GM12875 (cell line): ENCODE data around the gene EGR2.

ENCODE experiments used
- H3K4me3 ChIP-seq: one replicate; pipeline ENCODE4 v1.5.1; 2011; ENCODE audit warnings: low read depth, low read length, control low read depth
- TF ChIP-seq, protein P1 (sequence below): IDR thresholded peaks from 2 replicates; pipeline ENCODE4 v1.5.1; 2011; ENCODE audit warnings: low read depth, mild to moderate bottlenecking, control low read depth, inconsistent platforms, low read length, moderate library complexity, borderline replicate concordance; ENCODE audit not compliant: insufficient read depth

EGR2 gene

DNA sequence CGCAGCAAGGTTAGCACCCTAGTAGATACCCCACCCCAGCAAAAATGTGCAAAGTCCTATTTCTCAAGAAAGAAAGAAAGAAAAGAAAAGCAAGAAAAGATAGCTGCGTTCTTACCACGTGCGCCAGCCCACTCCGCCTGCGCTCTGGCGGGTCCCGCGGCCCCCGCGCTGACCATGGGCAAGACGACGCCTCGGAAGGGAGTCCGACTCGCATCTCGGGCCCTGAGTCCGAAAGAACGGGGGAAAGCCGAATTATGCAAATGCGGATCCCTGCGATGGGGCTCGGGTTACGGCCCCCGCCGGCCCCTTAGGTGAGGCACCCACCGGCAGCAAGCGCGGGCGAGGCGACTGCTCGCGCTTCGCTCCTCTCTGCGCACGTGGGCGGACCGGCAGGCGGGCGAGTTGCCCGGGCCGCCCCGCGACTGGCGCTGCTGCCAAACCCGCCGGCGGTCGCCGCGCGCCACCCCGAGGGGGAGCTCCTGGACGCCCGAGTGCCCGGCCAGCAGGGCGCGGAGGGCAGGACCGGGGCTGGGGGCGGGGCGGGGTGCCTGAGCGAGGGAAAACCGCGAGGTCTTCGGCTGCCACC lies 2.4 kb upstream of the EGR2 start:
- TF ChIP-seq, protein P1, sequence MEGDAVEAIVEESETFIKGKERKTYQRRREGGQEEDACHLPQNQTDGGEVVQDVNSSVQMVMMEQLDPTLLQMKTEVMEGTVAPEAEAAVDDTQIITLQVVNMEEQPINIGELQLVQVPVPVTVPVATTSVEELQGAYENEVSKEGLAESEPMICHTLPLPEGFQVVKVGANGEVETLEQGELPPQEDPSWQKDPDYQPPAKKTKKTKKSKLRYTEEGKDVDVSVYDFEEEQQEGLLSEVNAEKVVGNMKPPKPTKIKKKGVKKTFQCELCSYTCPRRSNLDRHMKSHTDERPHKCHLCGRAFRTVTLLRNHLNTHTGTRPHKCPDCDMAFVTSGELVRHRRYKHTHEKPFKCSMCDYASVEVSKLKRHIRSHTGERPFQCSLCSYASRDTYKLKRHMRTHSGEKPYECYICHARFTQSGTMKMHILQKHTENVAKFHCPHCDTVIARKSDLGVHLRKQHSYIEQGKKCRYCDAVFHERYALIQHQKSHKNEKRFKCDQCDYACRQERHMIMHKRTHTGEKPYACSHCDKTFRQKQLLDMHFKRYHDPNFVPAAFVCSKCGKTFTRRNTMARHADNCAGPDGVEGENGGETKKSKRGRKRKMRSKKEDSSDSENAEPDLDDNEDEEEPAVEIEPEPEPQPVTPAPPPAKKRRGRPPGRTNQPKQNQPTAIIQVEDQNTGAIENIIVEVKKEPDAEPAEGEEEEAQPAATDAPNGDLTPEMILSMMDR = peak; percentile 18; the same call in 1 of the 2 replicates
- H3K4me3 ChIP-seq = no peak overlapping the region

DNA sequence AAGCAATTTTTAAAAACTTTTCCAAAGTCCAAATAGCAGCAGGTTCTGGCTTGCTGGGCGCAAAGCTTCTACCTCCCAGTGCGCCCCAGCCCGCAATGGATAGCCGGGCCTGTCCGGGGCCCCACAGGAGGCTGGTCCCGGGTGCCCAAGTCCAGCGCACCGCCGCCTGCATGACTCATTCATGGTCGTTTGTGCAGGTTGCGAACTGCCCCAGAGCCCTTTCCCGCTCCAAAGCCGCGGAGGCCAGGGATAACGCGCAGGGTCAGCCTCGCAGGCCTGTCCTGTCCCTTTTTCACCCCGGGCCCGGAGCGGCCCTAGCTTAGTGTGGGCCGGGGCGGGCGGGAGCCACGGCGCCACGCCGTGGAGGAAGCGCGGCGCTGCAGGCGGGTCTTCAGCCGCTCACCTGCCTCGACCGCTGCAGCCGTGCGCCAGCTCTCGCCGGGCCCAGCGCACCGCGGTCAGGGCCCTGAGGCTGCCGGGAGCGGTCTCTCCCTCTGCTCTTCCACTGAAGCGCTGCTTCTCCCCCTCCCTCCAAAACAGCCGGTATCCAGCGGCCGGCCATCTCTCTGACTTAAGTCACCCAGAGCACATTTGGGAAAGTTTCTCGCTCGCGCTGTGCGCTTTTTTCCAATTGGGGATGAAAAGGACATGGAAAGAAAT lies 1.7 kb upstream of the EGR2 start:
- TF ChIP-seq, protein P1 = peak; percentile 97
- peak overlapping the region; percentile 72 for H3K4me3 ChIP-seq

DNA sequence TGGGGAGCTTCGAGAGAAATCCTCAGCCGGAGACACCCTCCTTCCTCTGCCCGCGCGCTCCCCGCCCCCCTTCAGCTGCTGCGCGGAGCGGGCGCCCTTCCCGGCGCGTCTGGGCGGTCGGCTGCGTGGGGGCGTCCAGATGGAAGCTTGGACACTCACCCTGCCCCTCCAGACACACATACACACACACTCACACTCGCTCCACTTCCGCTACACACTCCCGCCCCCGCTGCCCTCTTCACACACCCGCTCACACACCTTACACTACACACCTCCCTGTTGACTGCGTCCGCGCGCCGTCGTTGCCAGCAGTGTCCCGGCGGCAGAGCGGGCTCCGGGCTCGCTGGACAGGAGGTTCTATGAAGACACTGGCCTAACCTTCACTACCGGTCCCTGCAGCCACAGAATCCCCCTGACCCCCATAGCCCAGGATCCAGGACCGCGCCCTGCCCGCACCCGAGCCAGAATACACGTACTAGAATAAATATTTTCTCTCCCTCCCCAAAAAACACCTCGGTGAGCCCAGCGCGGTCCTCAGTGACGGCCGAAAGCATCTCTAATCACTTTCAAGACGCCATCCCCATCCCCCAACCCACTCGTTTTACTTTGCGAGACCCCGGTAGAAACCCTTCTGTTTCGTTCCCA lies 1.1 kb upstream of the EGR2 start:
- H3K4me3 ChIP-seq = peak overlapping the region; percentile 72
- TF ChIP-seq, protein P1 = no peak

DNA sequence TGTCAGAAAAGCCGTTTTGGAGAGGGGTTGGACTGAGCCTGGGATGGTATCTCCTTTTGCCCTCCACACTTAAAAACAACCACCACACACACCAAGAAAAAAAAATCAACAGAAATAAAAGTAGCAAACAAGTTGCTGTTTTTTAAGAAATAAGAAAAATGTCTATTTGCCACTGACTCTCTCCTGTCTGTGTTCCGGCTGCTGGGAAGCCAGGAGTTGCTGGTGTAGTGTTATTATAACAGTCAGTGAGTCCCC lies 163 bp downstream of the EGR2 start:
- TF ChIP-seq, protein P1 = no peak
- H3K4me3 ChIP-seq = peak overlapping the region; percentile 68

DNA sequence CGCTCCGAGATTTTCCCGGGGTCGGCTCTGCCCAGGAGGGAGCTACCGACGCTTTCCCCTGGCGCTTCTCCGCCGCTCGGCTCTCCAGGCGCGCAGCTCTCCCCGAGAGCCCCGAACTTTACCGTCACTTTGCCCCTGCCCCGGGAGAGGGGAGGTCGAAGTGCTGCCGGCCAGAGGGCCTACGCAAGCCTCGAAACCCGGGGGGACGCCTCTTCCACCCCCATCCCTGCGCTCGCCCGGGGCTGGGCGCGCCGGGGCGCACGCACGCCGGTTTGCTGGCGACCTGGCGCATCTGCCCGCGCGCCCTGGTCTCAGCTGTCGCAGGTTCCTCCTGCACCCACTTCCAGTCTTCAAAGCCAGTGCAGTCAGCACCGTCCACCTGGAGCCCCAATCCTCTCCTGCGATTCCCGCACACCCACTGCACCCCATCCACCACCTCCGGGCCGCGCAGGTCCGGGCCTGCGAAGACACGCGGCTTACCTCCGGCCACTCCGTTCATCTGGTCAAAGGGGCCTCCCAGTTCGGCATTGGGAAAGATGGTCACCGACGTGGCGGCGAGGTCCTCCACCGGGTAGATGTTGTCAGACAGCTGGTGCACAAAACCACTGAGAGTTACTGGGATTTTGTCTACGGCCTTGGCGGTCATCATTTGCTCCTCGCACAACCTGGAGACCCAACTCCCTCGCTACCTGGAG lies 638 bp downstream of the EGR2 start:
- TF ChIP-seq, protein P1 = no peak
- H3K4me3 ChIP-seq = peak overlapping the region; percentile 68

DNA sequence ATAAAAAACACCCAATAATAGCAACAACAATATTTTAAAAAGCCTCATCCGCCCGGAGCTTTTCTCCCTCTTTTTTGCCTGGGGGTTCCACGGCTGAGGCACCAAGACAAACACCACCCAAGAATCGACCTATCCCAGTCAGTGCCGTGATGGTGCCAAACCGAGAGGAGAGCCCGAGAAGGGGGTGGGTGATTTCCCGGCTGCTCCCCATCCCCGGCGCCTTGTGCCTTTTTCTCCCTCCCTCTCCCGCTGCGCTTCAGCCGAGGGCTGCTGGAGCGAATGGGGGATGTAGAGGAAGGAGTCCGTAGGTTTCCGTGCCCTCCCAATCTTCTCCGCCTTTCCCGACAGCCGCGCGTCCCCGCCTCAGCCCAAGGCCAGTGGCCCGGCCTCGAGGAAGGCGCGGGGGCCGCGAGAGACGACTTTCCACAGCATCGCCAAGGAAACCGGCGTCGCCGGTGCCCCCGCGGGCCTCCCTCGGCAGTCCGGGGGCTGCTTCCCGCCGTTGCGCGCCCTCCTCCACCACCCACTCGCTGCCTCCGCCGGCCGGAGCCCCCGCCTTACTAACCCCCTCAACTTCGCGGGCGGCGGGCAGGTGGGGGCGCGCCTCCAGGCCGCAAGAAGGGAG lies 1.3 kb downstream of the EGR2 start:
- H3K4me3 ChIP-seq = peak overlapping the region; percentile 68
- TF ChIP-seq, protein P1 = no peak
